Measurements from ENCODE around the gene PHACTR3. TPM values are rescaled to one million over a fixed set of nuclear protein-coding genes. Genes with fewer than 3 reads are reported as not detected.

PHACTR3 gene
- total RNA-seq, 2 experiments from 2014 or later, result not detected

- no peak for DNase-seq
- intact Hi-C loops (cut with micrococcal nuclease), result no loop called here
- H3K27ac Mint-ChIP-seq, result no peak overlapping the region
- H3K4me3 Mint-ChIP-seq, result no peak overlapping the region
- H3K36me3 Mint-ChIP-seq (ENCODE audit: low read depth), result no peaks in the 10 kb centered on the region
- peaks cover 6% of the 10 kb centered on the region for H3K27me3 Mint-ChIP-seq
- H3K9me3 Mint-ChIP-seq, result peaks cover 2% of the 10 kb centered on the region
- no peaks in the 10 kb centered on the region for H3K4me1 Mint-ChIP-seq (ENCODE audit: low read depth)
- CTCF ChIA-PET, result interaction anchor here (2.2 kb wide), 1 partner anchor 74 kb away, joined by 8 read pairs; no protein-coding TSS in a partner anchor
- POLR2A ChIA-PET, result no interaction called here
- no peak for ATAC-seq
- TF ChIP-seq, protein P1, sequence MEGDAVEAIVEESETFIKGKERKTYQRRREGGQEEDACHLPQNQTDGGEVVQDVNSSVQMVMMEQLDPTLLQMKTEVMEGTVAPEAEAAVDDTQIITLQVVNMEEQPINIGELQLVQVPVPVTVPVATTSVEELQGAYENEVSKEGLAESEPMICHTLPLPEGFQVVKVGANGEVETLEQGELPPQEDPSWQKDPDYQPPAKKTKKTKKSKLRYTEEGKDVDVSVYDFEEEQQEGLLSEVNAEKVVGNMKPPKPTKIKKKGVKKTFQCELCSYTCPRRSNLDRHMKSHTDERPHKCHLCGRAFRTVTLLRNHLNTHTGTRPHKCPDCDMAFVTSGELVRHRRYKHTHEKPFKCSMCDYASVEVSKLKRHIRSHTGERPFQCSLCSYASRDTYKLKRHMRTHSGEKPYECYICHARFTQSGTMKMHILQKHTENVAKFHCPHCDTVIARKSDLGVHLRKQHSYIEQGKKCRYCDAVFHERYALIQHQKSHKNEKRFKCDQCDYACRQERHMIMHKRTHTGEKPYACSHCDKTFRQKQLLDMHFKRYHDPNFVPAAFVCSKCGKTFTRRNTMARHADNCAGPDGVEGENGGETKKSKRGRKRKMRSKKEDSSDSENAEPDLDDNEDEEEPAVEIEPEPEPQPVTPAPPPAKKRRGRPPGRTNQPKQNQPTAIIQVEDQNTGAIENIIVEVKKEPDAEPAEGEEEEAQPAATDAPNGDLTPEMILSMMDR (IDR thresholded peaks at IDR 0.05), result no peak
Observed at GRCh38 chr20:59645271-59645670, 40.9 kb downstream of the PHACTR3 start.

GRCh38 chr20:59645761-59646171, 41.4 kb downstream of the PHACTR3 start:
- POLR2A ChIA-PET, result no interaction called here
- no peak for DNase-seq

DNA sequence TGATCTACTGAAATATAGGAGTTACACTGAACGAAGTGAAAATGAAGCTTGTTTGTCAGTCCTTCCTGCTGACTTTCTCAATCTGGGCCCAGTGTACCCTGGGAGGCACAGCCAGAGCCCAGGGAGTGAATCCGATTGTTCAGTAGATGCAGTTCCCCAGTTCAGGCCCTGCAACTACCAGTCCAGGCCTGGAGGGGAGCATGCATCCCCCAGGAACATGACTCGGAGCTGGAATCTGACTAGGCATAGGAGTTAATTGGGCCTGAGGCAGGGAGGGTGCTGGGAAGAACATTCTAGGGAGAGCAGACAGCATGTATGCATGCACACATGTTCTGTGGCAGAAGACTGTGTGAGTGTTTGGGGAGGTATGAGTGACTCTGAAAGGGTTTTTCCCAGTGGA, 42.1 kb downstream of the PHACTR3 start:
- Mint-ChIP-seq H3K27ac (no peak overlapping the region), H3K9me3 (peaks cover 2% of the 10 kb centered on the region), H3K4me3 (no peak overlapping the region), H3K36me3 (ENCODE audit: low read depth) (no peaks in the 10 kb centered on the region), H3K4me1 (ENCODE audit: low read depth) (no peaks in the 10 kb centered on the region), H3K27me3 (peaks cover 9% of the 10 kb centered on the region)
- no peak for DNase-seq
- TF ChIP-seq, protein P1 (IDR thresholded peaks at IDR 0.05), result no peak
- ChIA-PET POLR2A (no interaction called here), CTCF (interaction anchor here (2.2 kb wide), 1 partner anchor 75 kb away, joined by 8 read pairs; no protein-coding TSS in a partner anchor)
- intact Hi-C loops (cut with micrococcal nuclease), result no loop called here
- ATAC-seq, result no peak

More at GRCh38 chr20:59645761-59646171, 41.4 kb downstream of the PHACTR3 start:
- no peak overlapping the region for H3K4me3 Mint-ChIP-seq
- peaks cover 2% of the 10 kb centered on the region for H3K9me3 Mint-ChIP-seq
- intact Hi-C loops (cut with micrococcal nuclease), result no loop called here
- TF ChIP-seq, protein P1 (IDR thresholded peaks at IDR 0.05), result no peak
- H3K27ac Mint-ChIP-seq, result no peak overlapping the region
- H3K27me3 Mint-ChIP-seq, result peaks cover 9% of the 10 kb centered on the region
- no peaks in the 10 kb centered on the region for H3K36me3 Mint-ChIP-seq (ENCODE audit: low read depth)
- H3K4me1 Mint-ChIP-seq (ENCODE audit: low read depth), result no peaks in the 10 kb centered on the region
- no peak for ATAC-seq
- CTCF ChIA-PET, result interaction anchor here (2.2 kb wide), 1 partner anchor 74 kb away, joined by 8 read pairs; no protein-coding TSS in a partner anchor

- ChIA-PET POLR2A (no interaction called here), CTCF (no interaction called here)
- TF ChIP-seq, protein P1 (IDR thresholded peaks at IDR 0.05), result no peak
- DNase-seq, result no peak
- H3K4me1 Mint-ChIP-seq (ENCODE audit: low read depth), result no peaks in the 10 kb centered on the region
- H3K9me3 Mint-ChIP-seq, result peaks cover 2% of the 10 kb centered on the region
- H3K36me3 Mint-ChIP-seq (ENCODE audit: low read depth), result no peaks in the 10 kb centered on the region
- no peak for ATAC-seq
- H3K27ac Mint-ChIP-seq, result no peak overlapping the region
- intact Hi-C loops (cut with micrococcal nuclease), result no loop called here
- peaks cover 7% of the 10 kb centered on the region for H3K27me3 Mint-ChIP-seq
- no peak overlapping the region for H3K4me3 Mint-ChIP-seq
Observed at GRCh38 chr20:59647271-59647670, 42.9 kb downstream of the PHACTR3 start.

- ChIA-PET CTCF (no interaction called here), POLR2A (no interaction called here)
- intact Hi-C loops (cut with micrococcal nuclease), result no loop called here
- Mint-ChIP-seq H3K4me1 (ENCODE audit: low read depth) (no peaks in the 10 kb centered on the region), H3K4me3 (no peak overlapping the region), H3K27ac (no peak overlapping the region), H3K9me3 (peaks cover 2% of the 10 kb centered on the region), H3K27me3 (peaks cover 7% of the 10 kb centered on the region), H3K36me3 (ENCODE audit: low read depth) (no peaks in the 10 kb centered on the region)
- TF ChIP-seq, protein P1 (IDR thresholded peaks at IDR 0.05), result no peak
- DNase-seq (no peak), ATAC-seq (no peak)
Observed at GRCh38 chr20:59648466-59649070, 44.2 kb downstream of the PHACTR3 start.

Measured in activated CD8-positive, alpha-beta T cell treated with anti-CD3 and anti-CD28 coated beads for 36 hours (primary cell).